Keratinocyte (primary cell): Measurements from ENCODE around the gene OTOP1. TPM values are rescaled to one million over a fixed set of nuclear protein-coding genes. Genes with fewer than 3 reads are reported as not detected.
"Not testable (repeated sequence)": the region's sequence is repeated elsewhere in the genome, so short reads cannot be mapped to it uniquely, and the experiment has no call there.

ENCODE experiments used
- DNase-seq: peaks from one replicate; pipeline ENCODE4 v3.0.0-alpha.2; 2011; ENCODE audit warnings: low read depth, missing footprints, low spot score
- FAIRE-seq: peaks from 2 replicates; lab custom pipeline; 2011; peaks lifted over from hg19 to GRCh38; lab: Jason Lieb, UNC
- H2AFZ ChIP-seq: 2 replicates; pipeline ENCODE4 v1.6.0; 2012; ENCODE audit warnings: low read length, control low read depth, inconsistent platforms; ENCODE audit not compliant: control insufficient read depth
- H3K27ac ChIP-seq: 2 replicates; pipeline ENCODE4 v1.5.1; 2011; ENCODE audit warnings: low read length; ENCODE audit not compliant: control insufficient read depth, insufficient read depth
- H3K27me3 ChIP-seq: 3 replicates; pipeline ENCODE4 v1.6.0; 2011; ENCODE audit warnings: low read length; ENCODE audit not compliant: control insufficient read depth, insufficient read depth; ENCODE audit errors: extremely low read depth
- H3K36me3 ChIP-seq, 2 experiments: 2 replicates in 1 of 2; 3 replicates in 1 of 2; pipeline ENCODE4 v1.5.1; 2011; ENCODE audit warnings: low read length in 2 of 2, mild to moderate bottlenecking in 1 of 2; ENCODE audit not compliant: control insufficient read depth in 2 of 2, insufficient read depth in 2 of 2; ENCODE audit errors: extremely low read depth in 1 of 2
- H3K4me1 ChIP-seq: 3 replicates; pipeline ENCODE4 v1.5.1; 2011; ENCODE audit warnings: low read length; ENCODE audit not compliant: control insufficient read depth, insufficient read depth; ENCODE audit errors: extremely low read depth
- H3K4me2 ChIP-seq: 3 replicates; pipeline ENCODE4 v1.6.0; 2011; ENCODE audit warnings: low read depth, low read length; ENCODE audit not compliant: control insufficient read depth, insufficient read depth; ENCODE audit errors: extremely low read depth
- H3K4me3 ChIP-seq, 3 experiments: fragments of 200-600 bp in 1 of 3; sonication (generic) in 1 of 3; 2 replicates in 2 of 3; 3 replicates in 1 of 3; pipeline ENCODE4 v1.5.1; 2011 to 2016; ENCODE audit warnings: low read length in 3 of 3, mild to moderate bottlenecking in 3 of 3, control low read depth in 2 of 3, inconsistent platforms in 1 of 3, low read depth in 1 of 3, mixed read lengths in 1 of 3, mixed run types in 1 of 3, moderate library complexity in 1 of 3; ENCODE audit not compliant: control insufficient read depth in 2 of 3, insufficient read depth in 2 of 3; ENCODE audit errors: extremely low read depth in 1 of 3
- H3K79me2 ChIP-seq: 2 replicates; pipeline ENCODE4 v1.6.0; 2012; ENCODE audit warnings: low read length; ENCODE audit not compliant: control insufficient read depth, insufficient read depth
- H3K9ac ChIP-seq: 3 replicates; pipeline ENCODE4 v1.6.0; 2011; ENCODE audit warnings: low read length; ENCODE audit not compliant: control insufficient read depth, insufficient read depth; ENCODE audit errors: extremely low read depth
- H3K9me1 ChIP-seq: 3 replicates; pipeline ENCODE4 v1.6.0; 2011; ENCODE audit warnings: low read length; ENCODE audit not compliant: control insufficient read depth, insufficient read depth; ENCODE audit errors: extremely low read depth
- H3K9me3 ChIP-seq: 2 replicates; pipeline ENCODE4 v1.5.1; 2012; ENCODE audit warnings: low read depth, low read length; ENCODE audit not compliant: control insufficient read depth
- H4K20me1 ChIP-seq: 3 replicates; pipeline ENCODE4 v1.6.0; 2011; ENCODE audit warnings: low read length; ENCODE audit not compliant: control insufficient read depth, insufficient read depth; ENCODE audit errors: extremely low read depth
- EZH2 ChIP-seq: IDR thresholded peaks from one replicate; pipeline ENCODE4 v1.6.1; 2012; ENCODE audit warnings: inconsistent platforms, mild to moderate bottlenecking, low read length, moderate library complexity
- dilution Hi-C: fragments of 300-500 bp; cut with MboI; formaldehyde crosslinking; loops from one replicate; pipeline ENCODE4 v1.7.0; 2020; ENCODE audit warnings: low sequenced_read_pairs; ENCODE audit not compliant: extremely low pct_ligation_motif_present
- polyA plus RNA-seq, 5 experiments: library from polyadenylated mRNA; depleted of rRNA in 3 of 5; stranded (reverse) in 3 of 5; stranded (forward) in 1 of 5; unstranded in 1 of 5; fragments of >200 nt; gene quantifications; 1 replicate in 1 of 5; 2 replicates in 3 of 5; 3 replicates in 1 of 5; pipeline versions ENCODE4 v1.2.1 to v1.2.3, GENCODE V29; 2011 to 2012; ENCODE audit warnings: missing spikeins in 2 of 5, low read depth in 1 of 5, low replicate concordance in 1 of 5
- TF ChIP-seq, protein P1 (sequence below), 3 experiments: IDR thresholded peaks in 1 of 3; conservative IDR thresholded peaks in 1 of 3; optimal IDR thresholded peaks in 1 of 3; 2 replicates in 2 of 3; 3 replicates in 1 of 3; pipeline versions ENCODE3 to v1.5.1; 2011; ENCODE audit warnings: low read length in 3 of 3, mild to moderate bottlenecking in 3 of 3, moderate library complexity in 2 of 3, control low read depth in 1 of 3, inconsistent platforms in 1 of 3; ENCODE audit not compliant: insufficient read depth in 2 of 3; ENCODE audit errors: extremely low read depth in 1 of 3

The OTOP1 gene
- polyA plus RNA-seq, 1 donor (not counting 4 experiments of a cell fraction or from before 2014, with no cell fraction given): not detected

DNA sequence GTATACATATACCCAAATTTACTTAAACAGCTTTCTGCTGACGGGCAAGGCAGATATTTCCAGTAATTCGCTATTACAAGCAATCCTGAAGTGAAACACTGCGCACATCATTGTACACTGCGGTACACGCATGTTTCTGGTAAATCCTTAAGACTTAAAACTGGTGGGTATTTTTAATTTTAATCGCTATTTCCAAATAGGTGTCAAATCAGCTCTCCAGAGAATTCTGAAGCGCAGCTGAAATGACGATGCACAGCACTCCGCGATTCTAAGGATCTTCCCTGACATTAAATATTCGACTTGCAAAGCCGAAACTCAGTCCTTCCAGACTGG lies 20.9 kb upstream of the OTOP1 start:
- dilution Hi-C loops: no loop called here
- peak overlapping the region; percentile 78 to 95 (median 93) for H3K4me3 ChIP-seq
- no peak for DNase-seq
- H3K36me3 ChIP-seq: peaks cover 11% of the 10 kb centered on the region in 2 experiments
- no peak for FAIRE-seq
- H3K4me2 ChIP-seq: peak overlapping the region; percentile 98
- H3K9ac ChIP-seq: peak overlapping the region; percentile 96
- H3K27ac ChIP-seq: peak overlapping the region; percentile 91
- H2AFZ ChIP-seq: peak overlapping the region; percentile 82
- no peaks in the 10 kb centered on the region for H4K20me1 ChIP-seq
- no peak for TF ChIP-seq EZH2
- TF ChIP-seq, protein P1, sequence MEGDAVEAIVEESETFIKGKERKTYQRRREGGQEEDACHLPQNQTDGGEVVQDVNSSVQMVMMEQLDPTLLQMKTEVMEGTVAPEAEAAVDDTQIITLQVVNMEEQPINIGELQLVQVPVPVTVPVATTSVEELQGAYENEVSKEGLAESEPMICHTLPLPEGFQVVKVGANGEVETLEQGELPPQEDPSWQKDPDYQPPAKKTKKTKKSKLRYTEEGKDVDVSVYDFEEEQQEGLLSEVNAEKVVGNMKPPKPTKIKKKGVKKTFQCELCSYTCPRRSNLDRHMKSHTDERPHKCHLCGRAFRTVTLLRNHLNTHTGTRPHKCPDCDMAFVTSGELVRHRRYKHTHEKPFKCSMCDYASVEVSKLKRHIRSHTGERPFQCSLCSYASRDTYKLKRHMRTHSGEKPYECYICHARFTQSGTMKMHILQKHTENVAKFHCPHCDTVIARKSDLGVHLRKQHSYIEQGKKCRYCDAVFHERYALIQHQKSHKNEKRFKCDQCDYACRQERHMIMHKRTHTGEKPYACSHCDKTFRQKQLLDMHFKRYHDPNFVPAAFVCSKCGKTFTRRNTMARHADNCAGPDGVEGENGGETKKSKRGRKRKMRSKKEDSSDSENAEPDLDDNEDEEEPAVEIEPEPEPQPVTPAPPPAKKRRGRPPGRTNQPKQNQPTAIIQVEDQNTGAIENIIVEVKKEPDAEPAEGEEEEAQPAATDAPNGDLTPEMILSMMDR (optimal IDR thresholded peaks at IDR 0.05 in 1 of 3, IDR thresholded peaks at IDR 0.05 in 1 of 3, conservative IDR thresholded peaks at IDR 0.05 in 1 of 3; ENCODE audit: extremely low read depth in 1 of 3, insufficient read depth in 2 of 3, low read length in 3 of 3): no peak
- no peaks in the 10 kb centered on the region for H3K9me3 ChIP-seq
- H3K79me2 ChIP-seq: peaks cover 11% of the 10 kb centered on the region
- peaks cover 11% of the 10 kb centered on the region for H3K4me1 ChIP-seq
- H3K9me1 ChIP-seq: no peaks in the 10 kb centered on the region
- H3K27me3 ChIP-seq: no peaks in the 10 kb centered on the region

DNA sequence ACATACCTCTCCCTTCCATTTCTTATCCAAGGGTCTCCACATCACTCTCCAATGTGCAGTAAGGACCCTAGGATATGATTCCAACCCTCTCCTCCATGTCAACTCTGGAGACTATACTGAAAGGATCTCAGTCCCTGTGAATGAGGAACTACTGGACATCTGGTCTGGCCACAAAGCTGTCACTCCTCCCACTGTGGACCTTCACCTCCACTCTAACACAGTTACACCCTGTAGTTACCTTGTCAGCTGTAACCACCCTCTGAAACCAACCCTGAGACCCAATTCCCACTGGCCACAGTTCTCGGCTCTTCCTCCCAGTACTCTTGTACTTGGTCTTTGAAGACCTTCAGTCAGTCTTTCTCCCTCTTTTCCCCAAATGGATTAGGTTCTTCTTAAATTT lies 18.4 kb upstream of the OTOP1 start:
- peaks cover 15 to 17% of the 10 kb centered on the region in 2 experiments for H3K36me3 ChIP-seq
- dilution Hi-C loops: no loop called here

DNA sequence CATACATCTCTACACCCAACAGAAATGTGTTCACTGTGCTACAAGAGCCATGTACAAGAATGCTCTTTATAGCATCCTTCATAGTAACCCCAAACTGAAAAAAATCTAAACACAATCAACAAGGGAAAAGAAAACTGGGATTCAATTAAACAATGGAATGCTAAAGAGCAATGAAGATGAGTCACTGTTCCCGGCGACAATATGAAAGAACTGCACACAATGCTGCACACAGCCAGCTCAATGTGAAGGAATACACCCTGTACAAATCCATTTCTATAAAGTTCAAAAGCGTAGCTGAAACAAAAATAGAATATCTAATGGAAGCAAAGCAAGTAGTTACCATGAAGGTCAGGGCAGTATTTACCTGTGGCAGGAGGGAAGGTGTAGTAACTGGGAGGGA lies 12.8 kb upstream of the OTOP1 start:
- H2AFZ ChIP-seq, H3K27ac ChIP-seq, H3K4me2 ChIP-seq, H3K79me2 ChIP-seq, H4K20me1 ChIP-seq, dilution Hi-C loops, H3K4me3 ChIP-seq, H3K4me1 ChIP-seq, H3K27me3 ChIP-seq, DNase-seq, H3K9ac ChIP-seq, H3K9me1 ChIP-seq, H3K9me3 ChIP-seq: not testable (repeated sequence)
- peak; percentile 82 for FAIRE-seq
- peaks cover 10 to 15% of the 10 kb centered on the region in 2 experiments for H3K36me3 ChIP-seq

More for the DNA sequence above, 18.4 kb upstream of the OTOP1 start:
- Histone ChIP-seq H3K4me2 (no peak overlapping the region), H3K79me2 (peaks cover 11% of the 10 kb centered on the region), H3K27ac (no peak overlapping the region), H4K20me1 (no peaks in the 10 kb centered on the region), H3K9me1 (no peaks in the 10 kb centered on the region), H2AFZ (no peak overlapping the region), H3K4me3 (no peak overlapping the region), H3K27me3 (no peaks in the 10 kb centered on the region), H3K9me3 (no peaks in the 10 kb centered on the region), H3K4me1 (peaks cover 11% of the 10 kb centered on the region), H3K9ac (no peak overlapping the region)
- TF ChIP-seq EZH2: no peak
- TF ChIP-seq, protein P1 (optimal IDR thresholded peaks at IDR 0.05 in 1 of 3, IDR thresholded peaks at IDR 0.05 in 1 of 3, conservative IDR thresholded peaks at IDR 0.05 in 1 of 3; ENCODE audit: extremely low read depth in 1 of 3, insufficient read depth in 2 of 3, low read length in 3 of 3): no peak
- DNase-seq: no peak
- FAIRE-seq: no peak
